ENCODE measurements around the gene ASPG. TPM values are rescaled to one million over a fixed set of nuclear protein-coding genes. Genes with fewer than 3 reads are reported as not detected.

The ASPG gene
- total and polyA plus RNA-seq, 2 donors (not counting 3 experiments of a cell fraction or from before 2014, with no cell fraction given) = not detected

- Histone ChIP-seq H3K4me3 (replicated peaks in 1 of 3; ENCODE audit: insufficient read depth in 1 of 3, low read depth in 1 of 3, low read length in 3 of 3) (no peak overlapping the region), H3K27me3 (ENCODE audit: control insufficient read depth in 2 of 2, insufficient read depth in 2 of 2, low read length in 2 of 2) (peaks cover 0 to 2% of the 10 kb centered on the region in 2 experiments), H2AFZ (ENCODE audit: low read depth, low read length) (no peak overlapping the region), H4K20me1 (replicated peaks; ENCODE audit: control insufficient read depth, extremely low read depth, insufficient read depth, low read length) (no peaks in the 10 kb centered on the region), H3K9me3 (replicated peaks; ENCODE audit: control insufficient read depth, insufficient read depth, low read length) (no peaks in the 10 kb centered on the region), H3K27ac (ENCODE audit: insufficient read depth, low read depth, low read length) (no peak overlapping the region), H3K79me2 (ENCODE audit: control insufficient read depth, insufficient read depth, low read length) (no peaks in the 10 kb centered on the region), H3K9me1 (replicated peaks; ENCODE audit: control insufficient read depth, extremely low read depth, insufficient read depth, low read length) (no peaks in the 10 kb centered on the region), H3K4me1 (ENCODE audit: control insufficient read depth, extremely low read depth, insufficient read depth, low read length) (no peaks in the 10 kb centered on the region), H3K4me2 (ENCODE audit: insufficient read depth, low read length) (no peak overlapping the region), H3K9ac (replicated peaks; ENCODE audit: extremely low read depth, insufficient read depth, low read length) (no peak overlapping the region), H3K36me3 (ENCODE audit: control insufficient read depth in 2 of 2, extremely low read depth in 1 of 2, insufficient read depth in 2 of 2, low read length in 2 of 2) (no peaks in the 10 kb centered on the region)
- BruUV-seq (replicated peaks) = no TSS peak
- ChIA-PET CTCF (no interaction called here), POLR2A (no interaction called here)
- intact Hi-C loops (cut with micrococcal nuclease) (no loop called here), dilution Hi-C loops (cut with MboI; ENCODE audit: extremely low pct_ligation_motif_present, low sequenced_read_pairs) (no loop called here)
- DNase-seq (ENCODE audit: low read depth, low spot score) = no peak
- TF ChIP-seq JUN (IDR thresholded peaks at IDR 0.05; ENCODE audit: borderline replicate concordance, insufficient read depth, insufficient read length, low read depth) (no peak), CTCF (IDR thresholded peaks at IDR 0.05; ENCODE audit: extremely low read depth in 1 of 2, insufficient read depth in 1 of 2, low read depth in 1 of 2, low read length in 2 of 2) (no peak), POLR2A (IDR thresholded peaks at IDR 0.05; ENCODE audit: low read depth, low read length) (no peak), POLR2AphosphoS5 (IDR thresholded peaks at IDR 0.05; ENCODE audit: insufficient read depth, low read depth, low read length) (no peak), FOS (IDR thresholded peaks at IDR 0.05; ENCODE audit: borderline replicate concordance, insufficient read depth, low read length) (no peak), MYC (IDR thresholded peaks at IDR 0.05; ENCODE audit: low read depth, low read length) (no peak), EZH2 (IDR thresholded peaks at IDR 0.05; ENCODE audit: borderline replicate concordance, low read depth, low read length, severe bottlenecking) (no peak)
- TF ChIP-seq, protein P1, sequence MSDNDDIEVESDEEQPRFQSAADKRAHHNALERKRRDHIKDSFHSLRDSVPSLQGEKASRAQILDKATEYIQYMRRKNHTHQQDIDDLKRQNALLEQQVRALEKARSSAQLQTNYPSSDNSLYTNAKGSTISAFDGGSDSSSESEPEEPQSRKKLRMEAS (IDR thresholded peaks at IDR 0.05; ENCODE audit: insufficient read depth, insufficient read length) = no peak
- no peak for FAIRE-seq
Measured at GRCh38 chr14:104064003-104064402, 21.5 kb upstream of the ASPG start.

Data from endothelial cell of umbilical vein (primary cell).